Lung (tissue), 11 donors: ENCODE data around the gene NPIPA8. TPM values are rescaled to one million over a fixed set of nuclear protein-coding genes. Genes with fewer than 3 reads are reported as not detected.
"Not testable (repeated sequence)": the region's sequence is repeated elsewhere in the genome, so short reads cannot be mapped to it uniquely, and the experiment has no call there.

Experiments
- ATAC-seq: fragments of 200-7000 bp; cut with Tn5 transposase; one replicate; pipeline ENCODE4 v1.9.1; 2020; ENCODE audit warnings: moderate number of reproducible peaks; ENCODE audit not compliant: insufficient read depth, low FRiP score
- DNase-seq, 3 donors: peaks; one replicate each; pipeline ENCODE4 v3.0.0-alpha.2; 2013 to 2017
- H3K27ac ChIP-seq, 2 donors: one replicate each; pipeline ENCODE4 v1.5.1; 2013; ENCODE audit warnings: mild to moderate bottlenecking in 2 of 2, moderate library complexity in 2 of 2, control low read depth in 1 of 2, inconsistent platforms in 1 of 2, low read depth in 1 of 2, low read length in 1 of 2
- H3K27me3 ChIP-seq, 3 donors: one replicate each; pipeline ENCODE4 v1.5.1; 2013; ENCODE audit warnings: low read length in 2 of 3; ENCODE audit not compliant: control insufficient read depth in 3 of 3, insufficient read depth in 3 of 3
- H3K36me3 ChIP-seq, 4 donors: one replicate each; pipeline ENCODE4 v1.5.1; 2013; ENCODE audit warnings: low read length in 4 of 4, mild to moderate bottlenecking in 1 of 4, moderate library complexity in 1 of 4; ENCODE audit not compliant: control insufficient read depth in 4 of 4, insufficient read depth in 4 of 4
- H3K4me1 ChIP-seq, 5 donors: one replicate each; pipeline ENCODE4 v1.5.1; 2013; ENCODE audit warnings: low read length in 5 of 5, mild to moderate bottlenecking in 2 of 5, moderate library complexity in 1 of 5; ENCODE audit not compliant: control insufficient read depth in 5 of 5, insufficient read depth in 5 of 5
- H3K4me3 ChIP-seq: one replicate; pipeline ENCODE4 v1.5.1; 2013; ENCODE audit warnings: mild to moderate bottlenecking, control low read depth, moderate library complexity
- H3K9ac ChIP-seq, 2 donors: one replicate each; pipeline ENCODE4 v1.5.1; 2013; ENCODE audit warnings: low read length in 2 of 2, control low read depth in 1 of 2; ENCODE audit not compliant: insufficient read depth in 1 of 2
- H3K9me3 ChIP-seq, 4 donors: one replicate each; pipeline ENCODE4 v1.5.1; 2013; ENCODE audit warnings: low read length in 3 of 4, mild to moderate bottlenecking in 1 of 4, moderate library complexity in 1 of 4; ENCODE audit not compliant: control insufficient read depth in 4 of 4, insufficient read depth in 3 of 4
- whole genome bisulfite sequencing, 2 donors: extraction: QIAGEN DNeasy Blood & Tissue Kit; methylation state at CpG; one replicate each; pipeline ENCODE4 v1.1.7; 2013; 5-methylcytosine and 5-hydroxymethylcytosine counted together
- polyA plus RNA-seq, 2 donors: library from polyadenylated mRNA; stranded (reverse); fragments of 200-250 nt; gene quantifications; one replicate each; pipeline ENCODE4 v1.2.1, GENCODE V29; 2013
- small RNA-seq: library from RNA; depleted of rRNA; stranded (forward); fragments of <200 nt; gene quantifications from one replicate; pipeline ENCODE3, GENCODE V24; 2014; ENCODE audit warnings: low replicate concordance
- total RNA-seq, 2 donors: library from RNA; depleted of rRNA in 1 of 2; stranded (reverse); fragments of >200 nt in 1 of 2; gene quantifications; one replicate each; pipeline ENCODE4 v1.2.1, GENCODE V29; 2014 to 2021
- donor health status: Bipolar disorder and iron deficiency.
- donor health status: healthy.
- donor health status: DM: yes; HTN: yes; CAD: no.

NPIPA8 gene
- total and polyA plus RNA-seq, 4 donors: 0.03 to 15.5 (median 6.0) TPM

DNA sequence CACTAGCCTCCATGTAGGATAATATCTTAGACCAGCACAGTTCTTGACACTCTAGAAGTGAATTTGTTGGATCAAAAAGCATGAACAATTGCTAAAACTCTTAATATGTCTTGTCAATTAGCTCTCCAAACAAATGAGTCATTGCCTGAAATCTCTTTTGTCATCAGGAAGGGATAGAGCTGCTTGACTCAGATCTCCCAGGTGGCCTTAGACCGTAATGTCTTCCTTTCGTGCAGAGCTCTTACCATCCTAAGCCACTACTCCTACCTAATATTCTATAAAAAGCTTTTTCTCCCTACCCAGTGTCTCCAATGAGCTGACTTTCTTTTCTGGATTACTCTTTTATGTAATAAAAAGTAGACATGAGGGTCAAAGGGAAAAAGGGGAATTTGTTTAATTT, 66.4 kb downstream of the NPIPA8 start:
- H3K4me3 ChIP-seq, H3K27me3 ChIP-seq, H3K9me3 ChIP-seq, H3K4me1 ChIP-seq, H3K36me3 ChIP-seq, ATAC-seq, H3K9ac ChIP-seq, H3K27ac ChIP-seq, DNase-seq: not testable (repeated sequence)
- WGBS, 2 donors: 88 to 92% methylated on average over 1 to 2 of the region's 2 CpGs

Small RNAs within 50 kb of the gene (small RNA-seq; reads per million reads assigned to genes)
- gene AC126755.6 (not detected), gene MIR6511A4 (not detected), gene MIR6770-3 (not detected)

Other genes with a start within 250 kb of the NPIPA8 start
- gene NOMO2, start 225.4 kb upstream of the NPIPA8 start, total RNA-seq: 100 to 1,000 TPM in 1 of 2 donors, 10 to 100 TPM in 1; 58.8 to 123 TPM
- gene NOMO2, start 225.4 kb upstream of the NPIPA8 start, polyA plus RNA-seq: 10 to 100 TPM; 84.0 to 92.7 TPM